Astrocyte (in vitro differentiated cells and primary cell): ENCODE measurements around the gene SPATA24. TPM values are rescaled to one million over a fixed set of nuclear protein-coding genes. Genes with fewer than 3 reads are reported as not detected.

Source experiments
- DNase-seq: peaks from one replicate; pipeline ENCODE4 v3.0.0-alpha.2; 2010; ENCODE audit warnings: low read depth
- FAIRE-seq: peaks from 2 replicates; lab custom pipeline; 2011; peaks lifted over from hg19 to GRCh38; lab: Jason Lieb, UNC
- H2AFZ ChIP-seq: 2 replicates; pipeline ENCODE4 v1.6.0; 2012; ENCODE audit warnings: low read depth, low read length, inconsistent platforms
- H3K27ac ChIP-seq: 2 replicates; pipeline ENCODE4 v1.5.1; 2011; ENCODE audit warnings: low read depth, low read length, inconsistent platforms
- H3K27me3 ChIP-seq: 2 replicates; pipeline ENCODE4 v1.6.0; 2011; ENCODE audit warnings: low read length, inconsistent platforms; ENCODE audit not compliant: insufficient read depth
- H3K36me3 ChIP-seq: 2 replicates; pipeline ENCODE4 v1.5.1; 2011; ENCODE audit warnings: low read length, inconsistent platforms; ENCODE audit not compliant: insufficient read depth
- H3K4me1 ChIP-seq: 2 replicates; pipeline ENCODE4 v1.5.1; 2011; ENCODE audit warnings: low read length, inconsistent platforms; ENCODE audit not compliant: insufficient read depth
- H3K4me2 ChIP-seq: 2 replicates; pipeline ENCODE4 v1.6.0; 2012; ENCODE audit warnings: low read length, inconsistent platforms
- H3K4me3 ChIP-seq: 2 replicates; pipeline ENCODE4 v1.5.1; 2011; ENCODE audit warnings: low read depth, mild to moderate bottlenecking, low read length, inconsistent platforms; ENCODE audit not compliant: insufficient read depth
- H3K79me2 ChIP-seq: 2 replicates; pipeline ENCODE4 v1.6.0; 2012; ENCODE audit warnings: mild to moderate bottlenecking, low read length, inconsistent platforms; ENCODE audit not compliant: insufficient read depth
- H3K9ac ChIP-seq: 2 replicates; pipeline ENCODE4 v1.6.0; 2012; ENCODE audit warnings: mild to moderate bottlenecking, low read length, inconsistent platforms
- H3K9me3 ChIP-seq: 2 replicates; pipeline ENCODE4 v1.5.1; 2012; ENCODE audit warnings: low read depth, mild to moderate bottlenecking, low read length, inconsistent platforms; ENCODE audit not compliant: insufficient read depth
- H4K20me1 ChIP-seq: 2 replicates; pipeline ENCODE4 v1.6.0; 2012; ENCODE audit warnings: low read length, inconsistent platforms; ENCODE audit not compliant: insufficient read depth
- H3K27ac Mint-ChIP-seq: one replicate; pipeline ENCODE4 v1.8.0; 2021; ENCODE audit warnings: mild to moderate bottlenecking, mixed read lengths; ENCODE audit not compliant: unreplicated experiment
- H3K27me3 Mint-ChIP-seq: one replicate; pipeline ENCODE4 v1.8.0; 2021; ENCODE audit warnings: low read depth, mixed read lengths; ENCODE audit not compliant: unreplicated experiment
- H3K36me3 Mint-ChIP-seq: one replicate; pipeline ENCODE4 v1.8.0; 2021; ENCODE audit warnings: low read depth, mixed read lengths; ENCODE audit not compliant: unreplicated experiment
- H3K4me1 Mint-ChIP-seq: one replicate; pipeline ENCODE4 v1.8.0; 2021; ENCODE audit warnings: low read depth, mixed read lengths; ENCODE audit not compliant: unreplicated experiment
- H3K4me3 Mint-ChIP-seq: one replicate; pipeline ENCODE4 v1.8.0; 2021; ENCODE audit warnings: mild to moderate bottlenecking, moderate library complexity, mixed read lengths; ENCODE audit not compliant: unreplicated experiment
- H3K9me3 Mint-ChIP-seq: one replicate; pipeline ENCODE4 v1.8.0; 2021; ENCODE audit warnings: mild to moderate bottlenecking, mixed read lengths; ENCODE audit not compliant: unreplicated experiment
- EZH2 ChIP-seq: IDR thresholded peaks from 2 replicates; pipeline ENCODE4 v1.6.1; 2012; ENCODE audit warnings: mild to moderate bottlenecking, low read length, inconsistent platforms; ENCODE audit not compliant: insufficient read depth
- total RNA-seq: library from RNA; stranded (reverse); gene quantifications from 2 replicates; pipeline ENCODE4 v1.2.1, GENCODE V29; 2021
- TF ChIP-seq, protein P1 (sequence below): IDR thresholded peaks from 2 replicates; pipeline ENCODE4 v1.5.1; 2011; ENCODE audit warnings: low read depth, mild to moderate bottlenecking, inconsistent platforms, low read length, moderate library complexity; ENCODE audit not compliant: insufficient read depth

The SPATA24 gene
- total RNA-seq, 1 donor from 2014 or later, result 5.2 TPM

DNA sequence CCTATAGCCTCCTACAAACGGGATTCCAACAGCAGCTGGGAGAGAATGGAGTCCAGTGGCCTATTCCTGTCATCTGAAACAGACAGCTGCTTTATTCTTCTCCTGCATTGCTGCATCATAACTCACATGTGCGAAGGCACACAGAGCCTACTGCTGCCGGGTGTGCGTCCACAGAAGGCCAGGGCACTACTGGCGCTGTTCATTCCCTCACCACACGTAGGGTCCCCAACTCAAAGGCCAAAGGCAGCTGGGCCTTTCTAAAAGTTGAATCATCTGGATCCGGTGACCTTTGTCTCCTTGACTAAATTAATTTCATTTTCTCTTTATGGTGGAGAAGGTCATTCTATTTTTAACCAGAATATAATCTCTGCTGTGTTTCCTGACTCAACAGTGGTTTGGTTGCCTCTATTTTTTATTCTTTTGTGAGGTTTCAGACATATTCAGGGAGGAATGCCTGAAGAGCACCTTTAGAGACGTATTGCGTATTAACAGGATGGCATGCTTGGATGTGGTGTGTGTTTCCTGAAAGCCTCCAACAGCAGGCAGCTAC lies 10.8 kb upstream of the SPATA24 start:
- Histone ChIP-seq H3K79me2 (no peaks in the 10 kb centered on the region), H2AFZ (no peak overlapping the region), H3K27me3 (no peaks in the 10 kb centered on the region), H3K4me2 (peak overlapping the region; percentile 28), H4K20me1 (no peaks in the 10 kb centered on the region), H3K36me3 (peaks cover 3% of the 10 kb centered on the region), H3K9ac (peak overlapping the region; percentile 8), H3K4me3 (no peak overlapping the region), H3K27ac (no peak overlapping the region), H3K4me1 (peaks cover 14% of the 10 kb centered on the region), H3K9me3 (no peaks in the 10 kb centered on the region)
- H3K36me3 Mint-ChIP-seq, result peaks cover 28% of the 10 kb centered on the region
- peak; percentile 40 for DNase-seq
- H3K4me3 Mint-ChIP-seq, result no peak overlapping the region
- H3K4me1 Mint-ChIP-seq, result no peaks in the 10 kb centered on the region
- no peak for FAIRE-seq
- no peaks in the 10 kb centered on the region for H3K9me3 Mint-ChIP-seq
- TF ChIP-seq, protein P1, sequence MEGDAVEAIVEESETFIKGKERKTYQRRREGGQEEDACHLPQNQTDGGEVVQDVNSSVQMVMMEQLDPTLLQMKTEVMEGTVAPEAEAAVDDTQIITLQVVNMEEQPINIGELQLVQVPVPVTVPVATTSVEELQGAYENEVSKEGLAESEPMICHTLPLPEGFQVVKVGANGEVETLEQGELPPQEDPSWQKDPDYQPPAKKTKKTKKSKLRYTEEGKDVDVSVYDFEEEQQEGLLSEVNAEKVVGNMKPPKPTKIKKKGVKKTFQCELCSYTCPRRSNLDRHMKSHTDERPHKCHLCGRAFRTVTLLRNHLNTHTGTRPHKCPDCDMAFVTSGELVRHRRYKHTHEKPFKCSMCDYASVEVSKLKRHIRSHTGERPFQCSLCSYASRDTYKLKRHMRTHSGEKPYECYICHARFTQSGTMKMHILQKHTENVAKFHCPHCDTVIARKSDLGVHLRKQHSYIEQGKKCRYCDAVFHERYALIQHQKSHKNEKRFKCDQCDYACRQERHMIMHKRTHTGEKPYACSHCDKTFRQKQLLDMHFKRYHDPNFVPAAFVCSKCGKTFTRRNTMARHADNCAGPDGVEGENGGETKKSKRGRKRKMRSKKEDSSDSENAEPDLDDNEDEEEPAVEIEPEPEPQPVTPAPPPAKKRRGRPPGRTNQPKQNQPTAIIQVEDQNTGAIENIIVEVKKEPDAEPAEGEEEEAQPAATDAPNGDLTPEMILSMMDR, result no peak
- no peak overlapping the region for H3K27ac Mint-ChIP-seq
- no peaks in the 10 kb centered on the region for H3K27me3 Mint-ChIP-seq

DNA sequence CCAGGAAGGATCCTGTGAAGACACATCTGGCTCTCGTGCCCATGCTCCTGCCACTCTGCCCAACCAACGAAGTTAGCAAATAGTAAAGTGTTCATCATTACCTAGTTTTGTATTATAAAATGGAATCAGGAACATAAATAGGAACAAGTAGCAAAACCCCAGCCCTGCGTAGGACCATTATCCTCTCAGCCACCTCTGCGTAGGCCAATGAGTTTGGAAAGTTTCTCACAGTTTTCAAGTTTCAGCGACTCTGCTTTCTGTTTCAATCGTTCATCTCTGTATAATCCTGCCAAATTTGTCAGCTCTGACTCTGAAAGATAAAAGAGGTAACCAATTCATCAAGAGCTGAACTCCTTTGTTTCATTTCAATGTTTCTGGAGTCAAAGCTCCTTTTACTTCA lies 10.1 kb upstream of the SPATA24 start:
- TF ChIP-seq EZH2, result no peak
- TF ChIP-seq, protein P1, result no peak
- no peak overlapping the region for H3K4me3 ChIP-seq
- H3K27ac Mint-ChIP-seq, result no peak overlapping the region
- H3K4me3 Mint-ChIP-seq, result peak overlapping the region; percentile 22
- H3K36me3 ChIP-seq, result no peaks in the 10 kb centered on the region
- H3K36me3 Mint-ChIP-seq, result peaks cover 27% of the 10 kb centered on the region
- H3K27me3 ChIP-seq, result no peaks in the 10 kb centered on the region
- H3K4me2 ChIP-seq, result no peak overlapping the region
- no peaks in the 10 kb centered on the region for H3K9me3 ChIP-seq
- H2AFZ ChIP-seq, result no peak overlapping the region
- H3K4me1 Mint-ChIP-seq, result no peaks in the 10 kb centered on the region
- H3K9me3 Mint-ChIP-seq, result no peaks in the 10 kb centered on the region
- H4K20me1 ChIP-seq, result no peaks in the 10 kb centered on the region
- H3K4me1 ChIP-seq, result peaks cover 14% of the 10 kb centered on the region
- no peak for FAIRE-seq
- no peak overlapping the region for H3K27ac ChIP-seq
- no peak for DNase-seq
- no peak overlapping the region for H3K9ac ChIP-seq
- no peaks in the 10 kb centered on the region for H3K27me3 Mint-ChIP-seq
- H3K79me2 ChIP-seq, result no peaks in the 10 kb centered on the region

DNA sequence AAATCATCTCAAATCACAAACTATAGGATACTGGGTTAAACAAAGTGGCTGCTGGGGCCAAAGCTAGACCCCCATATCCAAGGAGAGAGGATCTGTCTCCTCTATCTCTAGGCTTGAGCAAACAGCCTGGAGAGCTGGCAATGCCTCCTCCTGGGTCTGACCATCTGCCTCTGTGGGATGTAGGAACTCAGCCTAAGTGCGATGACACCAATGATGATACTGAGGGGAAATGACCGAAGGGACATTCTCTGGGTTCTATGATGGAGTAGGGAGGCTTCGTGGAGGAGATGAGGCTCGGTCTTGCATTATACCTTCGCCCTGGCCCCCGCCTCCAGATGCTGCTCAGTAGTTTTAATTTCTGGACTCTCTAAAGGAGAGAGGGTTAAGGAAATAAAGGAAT lies 9.3 kb upstream of the SPATA24 start:
- Mint-ChIP-seq H3K36me3 (peaks cover 23% of the 10 kb centered on the region), H3K4me3 (no peak overlapping the region), H3K27ac (no peak overlapping the region), H3K4me1 (no peaks in the 10 kb centered on the region), H3K9me3 (no peaks in the 10 kb centered on the region), H3K27me3 (no peaks in the 10 kb centered on the region)
- no peaks in the 10 kb centered on the region for H3K79me2 ChIP-seq
- FAIRE-seq (no peak), DNase-seq (no peak)
- no peak overlapping the region for H2AFZ ChIP-seq
- H4K20me1 ChIP-seq, result no peaks in the 10 kb centered on the region
- H3K27ac ChIP-seq, result no peak overlapping the region
- H3K27me3 ChIP-seq, result no peaks in the 10 kb centered on the region
- H3K9ac ChIP-seq, result no peak overlapping the region
- no peak overlapping the region for H3K4me3 ChIP-seq
- no peaks in the 10 kb centered on the region for H3K36me3 ChIP-seq
- peaks cover 14% of the 10 kb centered on the region for H3K4me1 ChIP-seq
- H3K9me3 ChIP-seq, result no peaks in the 10 kb centered on the region
- no peak for TF ChIP-seq EZH2
- TF ChIP-seq, protein P1, result no peak
- H3K4me2 ChIP-seq, result no peak overlapping the region
